ENCODE data around the gene PPP3CA. TPM values are rescaled to one million over a fixed set of nuclear protein-coding genes. Genes with fewer than 3 reads are reported as not detected.

The PPP3CA gene
- total RNA-seq, 1 donor from 2014 or later: 16.7 TPM

- H3K36me3 ChIP-seq: no peaks in the 10 kb centered on the region
- TF ChIP-seq, protein P1, sequence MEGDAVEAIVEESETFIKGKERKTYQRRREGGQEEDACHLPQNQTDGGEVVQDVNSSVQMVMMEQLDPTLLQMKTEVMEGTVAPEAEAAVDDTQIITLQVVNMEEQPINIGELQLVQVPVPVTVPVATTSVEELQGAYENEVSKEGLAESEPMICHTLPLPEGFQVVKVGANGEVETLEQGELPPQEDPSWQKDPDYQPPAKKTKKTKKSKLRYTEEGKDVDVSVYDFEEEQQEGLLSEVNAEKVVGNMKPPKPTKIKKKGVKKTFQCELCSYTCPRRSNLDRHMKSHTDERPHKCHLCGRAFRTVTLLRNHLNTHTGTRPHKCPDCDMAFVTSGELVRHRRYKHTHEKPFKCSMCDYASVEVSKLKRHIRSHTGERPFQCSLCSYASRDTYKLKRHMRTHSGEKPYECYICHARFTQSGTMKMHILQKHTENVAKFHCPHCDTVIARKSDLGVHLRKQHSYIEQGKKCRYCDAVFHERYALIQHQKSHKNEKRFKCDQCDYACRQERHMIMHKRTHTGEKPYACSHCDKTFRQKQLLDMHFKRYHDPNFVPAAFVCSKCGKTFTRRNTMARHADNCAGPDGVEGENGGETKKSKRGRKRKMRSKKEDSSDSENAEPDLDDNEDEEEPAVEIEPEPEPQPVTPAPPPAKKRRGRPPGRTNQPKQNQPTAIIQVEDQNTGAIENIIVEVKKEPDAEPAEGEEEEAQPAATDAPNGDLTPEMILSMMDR (IDR thresholded peaks at IDR 0.05; ENCODE audit: borderline replicate concordance): no peak
- no peak overlapping the region for H3K4me3 ChIP-seq
- H3K27ac ChIP-seq (replicated peaks): no peak overlapping the region
- no peaks in the 10 kb centered on the region for H3K27me3 ChIP-seq (ENCODE audit: low read depth)
- intact Hi-C loops (cut with micrococcal nuclease): no loop called here
- no peak for DNase-seq
- H3K9me3 ChIP-seq (replicated peaks): no peaks in the 10 kb centered on the region
- H3K4me1 ChIP-seq: peaks cover 18% of the 10 kb centered on the region
These were observed 24.6 kb downstream of the PPP3CA start for GRCh38 chr4:101322743-101323142.

DNA sequence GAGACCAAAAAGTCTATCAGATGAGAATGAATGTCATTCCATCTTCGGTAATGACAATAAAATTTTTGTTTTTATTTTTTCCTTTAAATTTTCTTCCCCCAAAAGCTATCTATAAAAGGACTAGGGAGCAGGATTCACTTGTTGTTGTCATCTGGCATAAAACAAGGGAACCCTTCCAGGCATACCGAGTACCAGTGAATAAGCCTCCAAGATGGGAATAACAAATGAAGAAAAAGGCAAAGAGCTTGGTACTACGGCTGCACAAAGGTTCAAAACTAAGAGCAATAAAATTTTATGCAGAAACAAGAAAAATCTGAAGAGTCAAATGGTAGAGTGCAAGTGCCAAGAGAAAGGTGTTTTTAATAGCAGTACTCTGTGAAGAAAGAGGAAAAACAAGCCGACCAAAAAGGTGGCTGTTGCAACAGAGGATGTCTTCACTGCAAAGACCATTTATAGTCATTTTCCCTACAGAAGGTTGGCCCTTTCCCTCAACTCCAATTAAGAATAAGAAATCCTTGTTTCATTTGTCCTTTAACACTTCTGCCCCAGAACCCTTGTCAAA is 25.8 kb downstream of the PPP3CA start:
- Histone ChIP-seq H3K9me3 (replicated peaks) (no peaks in the 10 kb centered on the region), H3K27ac (replicated peaks) (no peak overlapping the region), H3K4me3 (no peak overlapping the region), H3K27me3 (ENCODE audit: low read depth) (no peaks in the 10 kb centered on the region), H3K4me1 (peaks cover 14% of the 10 kb centered on the region), H3K36me3 (no peaks in the 10 kb centered on the region)
- intact Hi-C loops (cut with micrococcal nuclease): no loop called here
- TF ChIP-seq, protein P1 (IDR thresholded peaks at IDR 0.05; ENCODE audit: borderline replicate concordance): no peak
- DNase-seq: no peak

DNA sequence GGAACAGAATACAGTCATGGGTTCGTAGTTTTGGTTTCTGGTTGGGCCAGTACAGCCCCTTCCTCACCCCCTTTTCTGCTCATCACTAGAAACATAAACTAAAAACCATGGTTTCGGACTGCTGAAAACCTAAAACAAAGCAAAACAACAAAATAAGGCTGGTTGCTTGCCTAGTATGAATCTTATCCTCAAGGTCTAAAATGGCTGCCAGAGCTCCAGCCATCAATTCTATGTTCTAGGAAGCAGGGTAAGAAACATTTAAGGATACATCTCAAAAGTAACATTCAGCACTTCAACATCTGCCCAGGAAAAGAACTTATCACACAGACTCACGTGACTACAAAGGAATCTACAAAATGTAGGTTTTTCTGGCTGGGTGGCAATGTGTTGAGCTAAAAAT is 31.5 kb downstream of the PPP3CA start:
- Histone ChIP-seq H3K4me3 (no peak overlapping the region), H3K9me3 (replicated peaks) (peaks cover 9% of the 10 kb centered on the region), H3K27me3 (ENCODE audit: low read depth) (no peaks in the 10 kb centered on the region), H3K27ac (replicated peaks) (no peak overlapping the region), H3K36me3 (no peaks in the 10 kb centered on the region), H3K4me1 (peaks cover 1% of the 10 kb centered on the region)
- DNase-seq: no peak
- intact Hi-C loops (cut with micrococcal nuclease): no loop called here
- TF ChIP-seq, protein P1 (IDR thresholded peaks at IDR 0.05; ENCODE audit: borderline replicate concordance): no peak

DNA sequence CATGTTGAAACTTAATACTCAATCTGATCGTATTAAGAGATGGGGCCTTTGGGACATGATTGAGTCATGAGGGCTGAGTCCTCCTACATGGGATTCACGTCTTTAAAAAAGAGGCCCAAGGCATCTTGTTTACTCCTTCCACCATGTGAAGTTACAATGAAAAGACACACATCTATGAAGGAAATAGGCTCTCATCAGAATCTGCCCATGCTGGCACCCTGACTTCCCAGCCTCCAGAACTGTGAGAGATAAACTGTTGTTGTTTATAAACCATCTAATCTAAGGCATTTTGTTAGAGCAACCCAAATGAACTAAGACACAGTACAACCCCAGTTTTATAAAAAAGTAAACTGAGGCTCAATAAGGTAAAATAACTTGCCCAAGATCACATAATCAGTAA is 32.3 kb downstream of the PPP3CA start:
- H3K9me3 ChIP-seq (replicated peaks): peaks cover 9% of the 10 kb centered on the region
- no peaks in the 10 kb centered on the region for H3K36me3 ChIP-seq
- DNase-seq: no peak
- no peaks in the 10 kb centered on the region for H3K4me1 ChIP-seq
- H3K27me3 ChIP-seq (ENCODE audit: low read depth): no peaks in the 10 kb centered on the region
- H3K4me3 ChIP-seq: no peak overlapping the region
- intact Hi-C loops (cut with micrococcal nuclease): no loop called here
- H3K27ac ChIP-seq (replicated peaks): no peak overlapping the region
- TF ChIP-seq, protein P1 (IDR thresholded peaks at IDR 0.05; ENCODE audit: borderline replicate concordance): no peak

DNA sequence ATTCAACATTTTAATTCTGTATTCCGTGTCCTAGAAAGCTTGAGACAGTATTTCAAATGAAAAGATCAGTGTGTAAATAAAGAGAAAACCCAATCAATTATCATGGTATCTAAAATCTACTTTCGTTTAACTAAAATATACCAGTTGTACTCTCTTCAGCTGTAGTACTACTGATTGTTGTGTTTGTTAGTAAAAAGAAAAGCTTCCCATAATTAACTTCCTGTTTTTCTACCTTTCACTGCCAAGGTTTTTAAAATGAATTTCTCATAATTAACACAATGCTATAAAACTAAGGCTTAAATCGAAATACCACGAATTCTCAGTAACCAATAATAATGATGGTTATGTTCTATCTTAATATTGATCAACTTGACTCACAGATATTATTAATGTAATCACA is 37.4 kb downstream of the PPP3CA start:
- Histone ChIP-seq H3K4me3 (no peak overlapping the region), H3K27me3 (ENCODE audit: low read depth) (no peaks in the 10 kb centered on the region), H3K27ac (replicated peaks) (no peak overlapping the region), H3K4me1 (peaks cover 22% of the 10 kb centered on the region), H3K36me3 (no peaks in the 10 kb centered on the region), H3K9me3 (replicated peaks) (no peaks in the 10 kb centered on the region)
- intact Hi-C loops (cut with micrococcal nuclease): no loop called here
- TF ChIP-seq, protein P1 (IDR thresholded peaks at IDR 0.05; ENCODE audit: borderline replicate concordance): no peak
- DNase-seq: no peak
